WTC11 (cell line): ENCODE results near the gene CNST.

Experiments
- CREB1 ChIP-seq: sonication (generic); formaldehyde crosslinking; IDR thresholded peaks from 2 replicates; pipeline ENCODE4 v1.8.0; 2023; ENCODE audit warnings: mild to moderate bottlenecking, missing genetic modification reagents
- ETV6 ChIP-seq: sonication (generic); formaldehyde crosslinking; IDR thresholded peaks from 2 replicates; pipeline ENCODE4 v1.8.1; 2022; ENCODE audit warnings: mild to moderate bottlenecking, missing genetic modification reagents
- FOXK1 ChIP-seq: sonication (generic); formaldehyde crosslinking; IDR thresholded peaks from 2 replicates; pipeline ENCODE4 v1.8.0; 2022; ENCODE audit warnings: mild to moderate bottlenecking, moderate library complexity, missing genetic modification reagents
- RELA ChIP-seq: sonication (generic); formaldehyde crosslinking; IDR thresholded peaks from 2 replicates; pipeline ENCODE4 v1.8.1; 2022; ENCODE audit warnings: missing genetic modification reagents, mild to moderate bottlenecking, borderline replicate concordance
- TEAD4 ChIP-seq: sonication (generic); formaldehyde crosslinking; IDR thresholded peaks from 2 replicates; pipeline ENCODE4 v1.8.0; 2022; ENCODE audit warnings: mild to moderate bottlenecking, missing genetic modification reagents
- ZNF138 ChIP-seq: sonication (generic); formaldehyde crosslinking; conservative IDR thresholded peaks from 2 replicates; pipeline ENCODE4 v1.8.1; 2022; ENCODE audit warnings: mild to moderate bottlenecking, moderate library complexity, missing genetic modification reagents
- TF ChIP-seq, protein P1 (sequence below): sonication (generic); formaldehyde crosslinking; IDR thresholded peaks from 2 replicates; pipeline ENCODE4 v1.8.0; 2022; ENCODE audit warnings: missing genetic modification reagents
- TF ChIP-seq, protein P2 (sequence below): fragments of 200-600 bp; IDR thresholded peaks from 2 replicates; pipeline ENCODE4 v1.8.0; 2022; ENCODE audit warnings: antibody characterized with exemption
- TF ChIP-seq, protein P3 (sequence below): sonication (generic); formaldehyde crosslinking; IDR thresholded peaks from 2 replicates; pipeline ENCODE4 v1.8.1; 2023; ENCODE audit warnings: mild to moderate bottlenecking, missing genetic modification reagents, moderate library complexity
- TF ChIP-seq, protein P4 (sequence below): sonication (generic); formaldehyde crosslinking; IDR thresholded peaks from 2 replicates; pipeline ENCODE4 v1.8.1; 2022; ENCODE audit warnings: low read depth, missing genetic modification reagents, borderline replicate concordance
- TF ChIP-seq, protein P5 (sequence below): sonication (generic); formaldehyde crosslinking; IDR thresholded peaks from 2 replicates; pipeline ENCODE4 v1.8.0; 2022; ENCODE audit warnings: mild to moderate bottlenecking, missing genetic modification reagents
- TF ChIP-seq, protein P6 (sequence below): sonication (generic); formaldehyde crosslinking; conservative IDR thresholded peaks from 2 replicates; pipeline ENCODE4 v1.8.1; 2022; ENCODE audit warnings: mild to moderate bottlenecking, missing genetic modification reagents

DNA sequence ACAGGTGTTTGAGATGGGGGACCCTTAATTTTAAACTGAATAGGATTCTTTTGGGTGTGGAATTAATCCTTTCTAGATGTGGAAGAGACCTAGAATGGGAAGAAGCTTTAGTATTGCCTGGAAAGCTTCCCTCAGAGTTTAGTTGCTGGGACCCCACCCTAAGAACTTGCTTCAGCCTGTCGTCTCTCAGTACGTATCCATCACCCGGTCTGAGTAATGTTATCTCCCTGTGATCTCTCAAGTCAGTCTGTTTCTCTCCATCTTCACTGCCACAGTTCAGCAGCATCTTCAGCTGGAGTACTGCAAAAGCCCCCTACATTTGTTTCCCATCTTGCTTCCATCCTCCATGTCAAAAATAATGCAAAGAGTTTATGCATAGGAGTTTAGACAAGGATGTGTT lies 28.9 kb downstream of the CNST start:
- TF ChIP-seq ZNF138 (CRISPR knock-in tag) = no peak
- TF ChIP-seq, protein P1, sequence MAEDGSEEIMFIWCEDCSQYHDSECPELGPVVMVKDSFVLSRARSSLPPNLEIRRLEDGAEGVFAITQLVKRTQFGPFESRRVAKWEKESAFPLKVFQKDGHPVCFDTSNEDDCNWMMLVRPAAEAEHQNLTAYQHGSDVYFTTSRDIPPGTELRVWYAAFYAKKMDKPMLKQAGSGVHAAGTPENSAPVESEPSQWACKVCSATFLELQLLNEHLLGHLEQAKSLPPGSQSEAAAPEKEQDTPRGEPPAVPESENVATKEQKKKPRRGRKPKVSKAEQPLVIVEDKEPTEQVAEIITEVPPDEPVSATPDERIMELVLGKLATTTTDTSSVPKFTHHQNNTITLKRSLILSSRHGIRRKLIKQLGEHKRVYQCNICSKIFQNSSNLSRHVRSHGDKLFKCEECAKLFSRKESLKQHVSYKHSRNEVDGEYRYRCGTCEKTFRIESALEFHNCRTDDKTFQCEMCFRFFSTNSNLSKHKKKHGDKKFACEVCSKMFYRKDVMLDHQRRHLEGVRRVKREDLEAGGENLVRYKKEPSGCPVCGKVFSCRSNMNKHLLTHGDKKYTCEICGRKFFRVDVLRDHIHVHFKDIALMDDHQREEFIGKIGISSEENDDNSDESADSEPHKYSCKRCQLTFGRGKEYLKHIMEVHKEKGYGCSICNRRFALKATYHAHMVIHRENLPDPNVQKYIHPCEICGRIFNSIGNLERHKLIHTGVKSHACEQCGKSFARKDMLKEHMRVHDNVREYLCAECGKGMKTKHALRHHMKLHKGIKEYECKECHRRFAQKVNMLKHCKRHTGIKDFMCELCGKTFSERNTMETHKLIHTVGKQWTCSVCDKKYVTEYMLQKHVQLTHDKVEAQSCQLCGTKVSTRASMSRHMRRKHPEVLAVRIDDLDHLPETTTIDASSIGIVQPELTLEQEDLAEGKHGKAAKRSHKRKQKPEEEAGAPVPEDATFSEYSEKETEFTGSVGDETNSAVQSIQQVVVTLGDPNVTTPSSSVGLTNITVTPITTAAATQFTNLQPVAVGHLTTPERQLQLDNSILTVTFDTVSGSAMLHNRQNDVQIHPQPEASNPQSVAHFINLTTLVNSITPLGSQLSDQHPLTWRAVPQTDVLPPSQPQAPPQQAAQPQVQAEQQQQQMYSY = no peak
- no peak for TF ChIP-seq ETV6
- TF ChIP-seq, protein P2, sequence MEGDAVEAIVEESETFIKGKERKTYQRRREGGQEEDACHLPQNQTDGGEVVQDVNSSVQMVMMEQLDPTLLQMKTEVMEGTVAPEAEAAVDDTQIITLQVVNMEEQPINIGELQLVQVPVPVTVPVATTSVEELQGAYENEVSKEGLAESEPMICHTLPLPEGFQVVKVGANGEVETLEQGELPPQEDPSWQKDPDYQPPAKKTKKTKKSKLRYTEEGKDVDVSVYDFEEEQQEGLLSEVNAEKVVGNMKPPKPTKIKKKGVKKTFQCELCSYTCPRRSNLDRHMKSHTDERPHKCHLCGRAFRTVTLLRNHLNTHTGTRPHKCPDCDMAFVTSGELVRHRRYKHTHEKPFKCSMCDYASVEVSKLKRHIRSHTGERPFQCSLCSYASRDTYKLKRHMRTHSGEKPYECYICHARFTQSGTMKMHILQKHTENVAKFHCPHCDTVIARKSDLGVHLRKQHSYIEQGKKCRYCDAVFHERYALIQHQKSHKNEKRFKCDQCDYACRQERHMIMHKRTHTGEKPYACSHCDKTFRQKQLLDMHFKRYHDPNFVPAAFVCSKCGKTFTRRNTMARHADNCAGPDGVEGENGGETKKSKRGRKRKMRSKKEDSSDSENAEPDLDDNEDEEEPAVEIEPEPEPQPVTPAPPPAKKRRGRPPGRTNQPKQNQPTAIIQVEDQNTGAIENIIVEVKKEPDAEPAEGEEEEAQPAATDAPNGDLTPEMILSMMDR = no peak
- TF ChIP-seq, protein P3, sequence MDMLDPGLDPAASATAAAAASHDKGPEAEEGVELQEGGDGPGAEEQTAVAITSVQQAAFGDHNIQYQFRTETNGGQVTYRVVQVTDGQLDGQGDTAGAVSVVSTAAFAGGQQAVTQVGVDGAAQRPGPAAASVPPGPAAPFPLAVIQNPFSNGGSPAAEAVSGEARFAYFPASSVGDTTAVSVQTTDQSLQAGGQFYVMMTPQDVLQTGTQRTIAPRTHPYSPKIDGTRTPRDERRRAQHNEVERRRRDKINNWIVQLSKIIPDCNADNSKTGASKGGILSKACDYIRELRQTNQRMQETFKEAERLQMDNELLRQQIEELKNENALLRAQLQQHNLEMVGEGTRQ (CRISPR knock-in tag) = no peak
- TF ChIP-seq CREB1 = no peak
- TF ChIP-seq, protein P4, sequence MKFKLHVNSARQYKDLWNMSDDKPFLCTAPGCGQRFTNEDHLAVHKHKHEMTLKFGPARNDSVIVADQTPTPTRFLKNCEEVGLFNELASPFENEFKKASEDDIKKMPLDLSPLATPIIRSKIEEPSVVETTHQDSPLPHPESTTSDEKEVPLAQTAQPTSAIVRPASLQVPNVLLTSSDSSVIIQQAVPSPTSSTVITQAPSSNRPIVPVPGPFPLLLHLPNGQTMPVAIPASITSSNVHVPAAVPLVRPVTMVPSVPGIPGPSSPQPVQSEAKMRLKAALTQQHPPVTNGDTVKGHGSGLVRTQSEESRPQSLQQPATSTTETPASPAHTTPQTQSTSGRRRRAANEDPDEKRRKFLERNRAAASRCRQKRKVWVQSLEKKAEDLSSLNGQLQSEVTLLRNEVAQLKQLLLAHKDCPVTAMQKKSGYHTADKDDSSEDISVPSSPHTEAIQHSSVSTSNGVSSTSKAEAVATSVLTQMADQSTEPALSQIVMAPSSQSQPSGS = no peak
- TF ChIP-seq, protein P5, sequence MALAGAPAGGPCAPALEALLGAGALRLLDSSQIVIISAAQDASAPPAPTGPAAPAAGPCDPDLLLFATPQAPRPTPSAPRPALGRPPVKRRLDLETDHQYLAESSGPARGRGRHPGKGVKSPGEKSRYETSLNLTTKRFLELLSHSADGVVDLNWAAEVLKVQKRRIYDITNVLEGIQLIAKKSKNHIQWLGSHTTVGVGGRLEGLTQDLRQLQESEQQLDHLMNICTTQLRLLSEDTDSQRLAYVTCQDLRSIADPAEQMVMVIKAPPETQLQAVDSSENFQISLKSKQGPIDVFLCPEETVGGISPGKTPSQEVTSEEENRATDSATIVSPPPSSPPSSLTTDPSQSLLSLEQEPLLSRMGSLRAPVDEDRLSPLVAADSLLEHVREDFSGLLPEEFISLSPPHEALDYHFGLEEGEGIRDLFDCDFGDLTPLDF (CRISPR knock-in tag) = no peak
- TF ChIP-seq TEAD4 (CRISPR knock-in tag) = no peak
- TF ChIP-seq RELA (CRISPR knock-in tag) = no peak
- TF ChIP-seq, protein P6, sequence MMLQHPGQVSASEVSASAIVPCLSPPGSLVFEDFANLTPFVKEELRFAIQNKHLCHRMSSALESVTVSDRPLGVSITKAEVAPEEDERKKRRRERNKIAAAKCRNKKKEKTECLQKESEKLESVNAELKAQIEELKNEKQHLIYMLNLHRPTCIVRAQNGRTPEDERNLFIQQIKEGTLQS = no peak
- no peak for TF ChIP-seq FOXK1 (CRISPR knock-in tag)
